Vagina (tissue), 2 donors: ENCODE data around the gene NEK6. TPM values are rescaled to one million over a fixed set of nuclear protein-coding genes. Genes with fewer than 3 reads are reported as not detected.

Experiments used
- DNase-seq, 2 donors: peaks; one replicate each; pipeline ENCODE4 v3.0.0-alpha.2; 2017; ENCODE audit errors: extremely low spot score in 2 of 2
- H3K27ac ChIP-seq: fragments of 200-600 bp; sonication (generic); one replicate; pipeline ENCODE4 v1.5.1; 2019
- H3K27me3 ChIP-seq: fragments of 200-600 bp; sonication (generic); one replicate; pipeline ENCODE4 v1.5.1; 2019
- H3K36me3 ChIP-seq, 2 donors: fragments of 200-600 bp; sonication (generic); one replicate each; pipeline ENCODE4 v1.5.1; 2017 to 2019
- H3K4me1 ChIP-seq: fragments of 200-600 bp; sonication (generic); one replicate; pipeline ENCODE4 v1.5.1; 2019
- H3K4me3 ChIP-seq, 2 donors: fragments of 200-600 bp; sonication (generic); 1 replicate in 1 of 2; 2 replicates in 1 of 2; pipeline ENCODE4 v1.5.1; 2016 to 2019
- H3K9me3 ChIP-seq: fragments of 200-600 bp; sonication (generic); one replicate; pipeline ENCODE4 v1.5.1; 2019
- CTCF ChIP-seq, 3 experiments: fragments of 450-650 bp in 2 of 3; fragments of 200-600 bp in 1 of 3; sonication (generic) in 1 of 3; IDR thresholded peaks; one replicate each; pipeline ENCODE4 v1.5.1; 2017 to 2019; ENCODE audit warnings: antibody characterized with exemption in 3 of 3, mild to moderate bottlenecking in 2 of 3, moderate library complexity in 2 of 3
- POLR2A ChIP-seq, 2 donors: fragments of 450-650 bp; IDR thresholded peaks; one replicate each; pipeline ENCODE4 v1.6.1; 2017; ENCODE audit warnings: antibody characterized with exemption in 2 of 2, mild to moderate bottlenecking in 2 of 2, moderate library complexity in 2 of 2
- POLR2AphosphoS5 ChIP-seq, 2 donors: sonication (generic); formaldehyde crosslinking; IDR thresholded peaks; one replicate each; pipeline ENCODE4 v1.9.0; 2017; ENCODE audit warnings: antibody characterized with exemption in 2 of 2, mild to moderate bottlenecking in 2 of 2, low read depth in 1 of 2; ENCODE audit not compliant: insufficient read depth in 1 of 2
- intact Hi-C: fragments of 100-400 bp; cut with DNase I; formaldehyde crosslinking; loops from one replicate; pipeline ENCODE4 v1.15.1; 2023
- total RNA-seq: library from RNA; depleted of rRNA; stranded (reverse); fragments of >200 nt; gene quantifications from one replicate; pipeline ENCODE4 v1.2.3, GENCODE V29; 2016

The NEK6 gene
- total RNA-seq, 1 donor from 2014 or later: 44.4 TPM

- Histone ChIP-seq H3K36me3 (no peaks in the 10 kb centered on the region), H3K27me3 (no peaks in the 10 kb centered on the region), H3K4me1 (peaks cover 78% of the 10 kb centered on the region), H3K9me3 (no peaks in the 10 kb centered on the region), H3K27ac (peak overlapping the region; percentile 95), H3K4me3 (no peak overlapping the region)
- intact Hi-C loops: no loop called here
- TF ChIP-seq POLR2A (IDR thresholded peaks at IDR 0.05) (no peak), CTCF (IDR thresholded peaks at IDR 0.05) (no peak), POLR2AphosphoS5 (IDR thresholded peaks at IDR 0.05; ENCODE audit: insufficient read depth in 1 of 2, low read depth in 1 of 2) (no peak)
- DNase-seq: no peak
These were observed 24.2 kb downstream of the NEK6 start for GRCh38 chr9:124281931-124282371.

GRCh38 chr9:124282442-124283227 is 24.9 kb downstream of the NEK6 start:
- Histone ChIP-seq H3K9me3 (no peaks in the 10 kb centered on the region), H3K27ac (peak overlapping the region; percentile 95), H3K27me3 (no peaks in the 10 kb centered on the region), H3K4me3 (no peak overlapping the region), H3K4me1 (peaks cover 82% of the 10 kb centered on the region), H3K36me3 (no peaks in the 10 kb centered on the region)
- no peak for DNase-seq
- intact Hi-C loops: no loop called here
- TF ChIP-seq CTCF (IDR thresholded peaks at IDR 0.05) (no peak), POLR2AphosphoS5 (IDR thresholded peaks at IDR 0.05; ENCODE audit: insufficient read depth in 1 of 2, low read depth in 1 of 2) (peak in 1 of 2 donors; percentile 74), POLR2A (IDR thresholded peaks at IDR 0.05) (no peak)

GRCh38 chr9:124283228-124283814 is 25.6 kb downstream of the NEK6 start:
- Histone ChIP-seq H3K9me3 (no peaks in the 10 kb centered on the region), H3K36me3 (no peaks in the 10 kb centered on the region), H3K27me3 (no peaks in the 10 kb centered on the region), H3K27ac (peak overlapping the region; percentile 95), H3K4me3 (no peak overlapping the region), H3K4me1 (peaks cover 82% of the 10 kb centered on the region)
- intact Hi-C loops: no loop called here
- TF ChIP-seq POLR2A (IDR thresholded peaks at IDR 0.05) (no peak), POLR2AphosphoS5 (IDR thresholded peaks at IDR 0.05; ENCODE audit: insufficient read depth in 1 of 2, low read depth in 1 of 2) (no peak), CTCF (IDR thresholded peaks at IDR 0.05) (no peak)
- no peak for DNase-seq

- Histone ChIP-seq H3K27ac (peak overlapping the region; percentile 95), H3K27me3 (no peaks in the 10 kb centered on the region), H3K9me3 (no peaks in the 10 kb centered on the region), H3K4me1 (peaks cover 80% of the 10 kb centered on the region), H3K36me3 (no peaks in the 10 kb centered on the region), H3K4me3 (no peak overlapping the region)
- DNase-seq: no peak
- intact Hi-C loops: no loop called here
- TF ChIP-seq POLR2AphosphoS5 (IDR thresholded peaks at IDR 0.05; ENCODE audit: insufficient read depth in 1 of 2, low read depth in 1 of 2) (no peak), POLR2A (IDR thresholded peaks at IDR 0.05) (no peak), CTCF (IDR thresholded peaks at IDR 0.05) (no peak)
These were observed 26.6 kb downstream of the NEK6 start for GRCh38 chr9:124284237-124284831.
